ENCODE data around the gene OR56B4. TPM values are rescaled to one million over a fixed set of nuclear protein-coding genes. Genes with fewer than 3 reads are reported as not detected.
"Not testable (repeated sequence)": the region's sequence is repeated elsewhere in the genome, so short reads cannot be mapped to it uniquely, and the experiment has no call there.

OR56B4 gene, protein sequence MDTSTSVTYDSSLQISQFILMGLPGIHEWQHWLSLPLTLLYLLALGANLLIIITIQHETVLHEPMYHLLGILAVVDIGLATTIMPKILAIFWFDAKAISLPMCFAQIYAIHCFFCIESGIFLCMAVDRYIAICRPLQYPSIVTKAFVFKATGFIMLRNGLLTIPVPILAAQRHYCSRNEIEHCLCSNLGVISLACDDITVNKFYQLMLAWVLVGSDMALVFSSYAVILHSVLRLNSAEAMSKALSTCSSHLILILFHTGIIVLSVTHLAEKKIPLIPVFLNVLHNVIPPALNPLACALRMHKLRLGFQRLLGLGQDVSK
- not detected for total RNA-seq

DNA sequence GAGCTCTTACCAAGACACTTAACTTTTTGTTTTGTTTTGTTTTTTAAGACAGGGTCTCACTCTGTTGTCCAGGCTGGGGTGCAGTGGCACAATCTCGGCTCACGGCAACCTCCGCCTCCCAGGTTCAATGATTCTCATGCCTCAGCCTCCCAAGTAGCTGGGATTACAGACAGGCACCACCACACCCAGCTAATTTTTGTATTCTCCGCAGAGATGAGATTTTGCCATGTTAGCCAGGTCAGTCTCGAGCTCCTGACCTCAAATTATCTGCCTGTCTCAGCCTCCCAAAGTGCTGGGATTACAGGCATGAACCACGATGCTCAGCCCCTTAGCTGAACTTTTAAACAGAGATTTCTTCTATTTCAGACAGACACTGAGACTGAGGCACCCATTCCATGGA lies at the start of gene OR56B4:
OR56B4 (plus strand) TSS at position 301 of the 400 bp plus-strand sequence; CDS start at position 396, 95 bp downstream.
- DNase-seq; H3K4me1 ChIP-seq; H3K36me3 ChIP-seq; intact Hi-C loops (cut with DNase I); H3K9me3 ChIP-seq; H3K27me3 ChIP-seq; H3K4me3 ChIP-seq; H3K27ac ChIP-seq: not testable (repeated sequence)
- WGBS, 2 donors = 71 to 76% methylated on average over 5 of the region's 6 CpGs

DNA sequence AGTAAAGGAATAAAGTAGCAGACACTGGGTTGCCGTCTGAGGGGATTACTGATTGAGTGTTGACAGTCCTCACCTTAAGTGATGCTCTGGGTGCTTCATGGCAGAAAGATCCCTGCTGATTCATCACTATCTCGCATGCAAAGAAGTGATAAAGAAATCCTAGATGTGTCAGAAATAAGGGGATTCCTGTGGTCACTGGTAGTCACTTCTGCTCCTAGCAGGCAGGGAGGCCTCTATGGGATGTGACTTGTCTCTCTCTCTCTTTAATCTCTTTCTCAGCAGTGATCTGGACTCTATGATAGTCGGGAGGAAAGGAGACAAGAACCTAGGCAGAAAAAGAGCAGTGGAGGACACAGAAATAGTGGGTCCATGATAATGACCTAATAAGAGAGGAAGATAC lies 46.0 kb upstream of the OR56B4 start:
- 48 to 59% methylated on average over 3 of the region's 3 CpGs for WGBS, 2 donors
- Histone ChIP-seq H3K4me1 (no peaks in the 10 kb centered on the region), H3K27me3 (no peaks in the 10 kb centered on the region), H3K27ac (no peak overlapping the region), H3K36me3 (no peaks in the 10 kb centered on the region), H3K9me3 (no peaks in the 10 kb centered on the region), H3K4me3 (no peak overlapping the region)
- TF ChIP-seq CTCF (IDR thresholded peaks at IDR 0.05) = no peak
- no peak for TF ChIP-seq POLR2A (IDR thresholded peaks at IDR 0.05)
- intact Hi-C loops (cut with DNase I) = no loop called here
- no peak for DNase-seq

- TF ChIP-seq CTCF (IDR thresholded peaks at IDR 0.05) = no peak
- TF ChIP-seq POLR2A (IDR thresholded peaks at IDR 0.05) = no peak
- no peak overlapping the region for H3K27ac ChIP-seq
- no peaks in the 10 kb centered on the region for H3K36me3 ChIP-seq
- WGBS, 2 donors = 59 to 78% methylated on average over 5 of the region's 5 CpGs
- H3K9me3 ChIP-seq = no peaks in the 10 kb centered on the region
- no peak overlapping the region for H3K4me3 ChIP-seq
- no peaks in the 10 kb centered on the region for H3K4me1 ChIP-seq
- H3K27me3 ChIP-seq = no peaks in the 10 kb centered on the region
- intact Hi-C loops (cut with DNase I) = no loop called here
- no peak for DNase-seq
Measured at GRCh38 chr11:6062691-6063358, 44.7 kb upstream of the OR56B4 start.

DNA sequence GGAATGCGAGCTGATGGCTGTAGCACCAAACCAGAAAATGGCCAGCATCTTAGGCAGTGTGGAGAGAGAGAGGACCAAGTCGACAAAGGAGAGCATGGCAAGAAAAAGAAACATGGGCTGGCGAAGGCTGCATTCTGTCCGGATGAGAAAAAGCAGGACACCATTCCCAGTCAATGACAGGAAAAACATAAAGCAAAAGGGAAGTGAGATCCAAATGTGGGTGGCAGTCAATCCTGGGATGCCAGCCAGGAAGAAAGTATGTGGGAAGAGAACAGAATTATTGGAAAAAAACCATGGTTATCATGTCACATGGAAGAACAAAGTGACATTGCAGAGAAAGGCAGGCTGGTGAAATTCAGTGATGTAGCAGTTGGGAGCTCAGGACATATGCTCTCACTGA lies 40.0 kb upstream of the OR56B4 start:
- no peaks in the 10 kb centered on the region for H3K36me3 ChIP-seq
- 72 to 73% methylated on average over 4 of the region's 4 CpGs for WGBS, 2 donors
- no peak overlapping the region for H3K4me3 ChIP-seq
- H3K4me1 ChIP-seq = no peaks in the 10 kb centered on the region
- TF ChIP-seq CTCF (IDR thresholded peaks at IDR 0.05) (no peak), POLR2A (IDR thresholded peaks at IDR 0.05) (no peak)
- intact Hi-C loops (cut with DNase I) = no loop called here
- H3K27ac ChIP-seq = no peak overlapping the region
- no peak for DNase-seq
- no peaks in the 10 kb centered on the region for H3K9me3 ChIP-seq
- H3K27me3 ChIP-seq = no peaks in the 10 kb centered on the region

DNA sequence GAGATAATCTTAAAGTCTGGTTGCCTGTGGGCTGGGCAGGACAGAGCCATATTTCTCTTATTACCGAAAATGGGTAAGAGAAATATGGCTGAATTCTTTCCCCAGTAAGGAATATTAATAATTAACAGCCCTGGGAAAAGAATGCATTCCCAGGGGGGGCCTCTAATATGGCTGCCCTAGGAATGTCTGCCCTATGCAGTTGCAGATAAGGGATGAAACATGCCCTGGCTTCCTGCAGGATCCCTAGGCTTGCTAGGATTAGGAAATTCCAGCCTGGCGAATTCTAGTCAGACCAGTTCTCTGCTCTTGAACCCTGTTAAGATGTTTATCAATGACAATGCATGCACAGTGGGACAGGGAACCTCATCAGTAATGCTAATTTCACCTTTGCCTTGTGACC lies 31.0 kb upstream of the OR56B4 start:
- H3K4me1 ChIP-seq; intact Hi-C loops (cut with DNase I): not testable (repeated sequence)

GRCh38 chr11:6077723-6078122 lies 29.8 kb upstream of the OR56B4 start:
- Histone ChIP-seq H3K27ac (no peak overlapping the region), H3K4me3 (no peak overlapping the region), H3K9me3 (peaks cover 0 to 10% (median 0%) of the 10 kb centered on the region in 3 donors), H3K4me1 (no peaks in the 10 kb centered on the region), H3K27me3 (no peaks in the 10 kb centered on the region), H3K36me3 (no peaks in the 10 kb centered on the region)
- intact Hi-C loops (cut with DNase I) = no loop called here
- no peak for TF ChIP-seq CTCF (IDR thresholded peaks at IDR 0.05)
- TF ChIP-seq POLR2A (IDR thresholded peaks at IDR 0.05) = no peak
- DNase-seq = no peak
- WGBS, 2 donors = 84 to 87% methylated on average over 6 of the region's 6 CpGs

More for the DNA sequence above, 31.0 kb upstream of the OR56B4 start:
- not testable (repeated sequence) for H3K27ac ChIP-seq, H3K27me3 ChIP-seq, H3K9me3 ChIP-seq, H3K36me3 ChIP-seq, H3K4me3 ChIP-seq, DNase-seq
- 75 to 77% methylated on average over 2 of the region's 2 CpGs for WGBS, 2 donors

Measured in esophagus squamous epithelium (tissue), 5 donors.